NOMO-1 (cell line): Measurements from ENCODE around the gene KIAA1549.

Source experiments
- DNase-seq, 2 experiments: peaks; one replicate each; lab custom pipeline; 2025; ENCODE audit not compliant: unreplicated experiment in 2 of 2; lab: John Stamatoyannopoulos, UW

Gene KIAA1549

DNA sequence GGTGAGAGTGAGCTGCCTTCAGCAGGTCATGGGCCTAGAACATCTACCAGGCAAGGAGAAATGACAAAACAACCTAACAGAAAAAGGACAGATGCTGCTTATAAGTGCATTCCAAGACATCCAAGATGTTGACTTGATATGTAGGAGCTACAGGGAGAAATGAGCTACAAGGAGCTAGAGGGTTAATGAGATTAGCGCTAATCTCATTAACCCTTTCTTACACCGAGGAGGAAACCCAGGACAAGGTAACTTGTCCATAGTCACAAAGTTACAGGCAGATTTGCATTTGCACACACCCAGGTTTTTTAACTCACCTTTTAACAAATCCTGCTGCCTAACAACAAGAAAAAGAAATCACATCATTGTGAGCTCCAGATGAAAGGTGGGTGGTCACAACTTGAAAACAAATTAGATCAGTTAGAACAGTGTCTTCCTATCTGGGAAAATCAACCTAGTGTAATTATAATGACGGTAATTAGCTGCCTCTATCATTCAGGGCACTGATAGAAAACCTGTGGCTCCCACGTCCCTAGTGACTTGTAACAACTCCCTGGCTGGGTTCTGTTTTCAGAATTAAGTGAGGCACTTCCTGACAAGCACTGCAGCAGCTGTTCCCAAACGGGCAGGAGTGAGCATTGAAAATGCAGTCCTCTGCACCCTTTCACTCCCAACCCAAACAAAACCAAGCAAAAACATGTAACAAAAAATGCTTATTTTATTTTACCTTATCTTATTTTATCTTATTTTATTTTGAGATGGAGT, 5.7 kb downstream of the KIAA1549 start:
- no peak for DNase-seq

DNA sequence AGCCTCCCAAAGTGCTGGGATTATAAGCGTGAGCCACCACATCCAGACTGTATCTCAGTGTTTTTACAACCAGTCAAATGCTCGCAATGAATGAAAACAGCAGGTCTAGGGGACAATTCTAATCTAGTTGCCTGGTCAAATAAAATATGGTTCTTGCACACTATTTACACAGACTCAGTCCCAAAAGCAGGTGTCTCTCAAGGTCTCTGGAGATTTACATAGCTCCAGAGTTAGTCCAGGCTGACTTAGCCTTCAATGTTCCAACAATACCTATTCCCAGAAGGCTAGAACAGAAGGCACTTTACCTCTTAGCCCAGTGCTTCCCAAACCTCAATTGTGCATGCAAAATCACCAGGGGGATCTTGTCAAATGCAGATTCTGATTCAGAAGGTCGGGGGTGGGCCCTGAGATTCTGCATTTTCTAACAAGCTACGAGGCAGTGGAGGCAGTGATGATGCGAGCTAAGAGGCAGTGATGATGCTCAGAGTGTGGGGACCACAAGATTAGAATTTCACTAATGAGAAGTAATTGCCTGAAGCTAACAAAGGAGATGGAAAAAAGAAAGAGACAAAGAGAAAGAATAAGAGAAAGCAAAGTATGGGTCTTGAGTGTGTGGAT, 6.4 kb downstream of the KIAA1549 start:
- no peak for DNase-seq

DNA sequence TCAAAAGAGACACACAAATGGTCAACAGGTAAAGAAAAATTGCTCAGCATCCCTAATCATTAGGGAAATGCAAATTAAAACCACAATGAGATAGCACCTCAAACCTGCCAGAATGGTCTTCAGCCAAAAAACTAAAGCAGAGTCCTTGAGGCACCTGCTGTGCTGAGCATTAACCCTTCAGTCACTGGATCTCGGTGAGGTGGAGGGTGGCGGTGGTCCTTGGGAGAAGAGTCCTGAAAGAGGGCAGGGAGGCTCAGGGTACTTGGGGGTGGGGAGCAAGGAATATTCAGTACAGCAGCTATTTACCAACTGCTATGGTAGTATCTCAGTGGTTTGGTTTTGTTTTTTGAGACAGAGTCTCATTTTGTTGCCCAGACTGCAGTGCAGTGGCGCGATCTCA, 7.1 kb downstream of the KIAA1549 start:
- no peak for DNase-seq

DNA sequence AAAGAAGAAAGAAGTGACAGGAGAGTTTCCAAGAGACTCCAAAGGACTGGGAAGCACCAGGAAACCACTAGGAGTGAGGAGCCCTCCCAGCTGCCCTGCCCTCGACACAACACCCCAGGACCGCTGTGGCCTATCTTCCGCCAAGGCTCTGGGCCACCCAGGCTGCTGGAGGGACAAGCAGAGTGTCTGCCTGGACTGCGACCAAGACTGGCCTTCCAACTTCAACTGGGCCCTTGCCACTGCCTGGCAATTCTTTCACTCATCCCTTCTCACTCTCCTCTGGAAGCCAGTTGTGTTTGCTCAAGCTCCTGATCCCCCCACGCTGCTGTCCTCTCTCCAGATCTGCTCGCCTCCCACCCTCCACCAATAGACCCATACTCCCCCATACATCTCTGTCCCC, 10.2 kb downstream of the KIAA1549 start:
- no peak for DNase-seq

DNA sequence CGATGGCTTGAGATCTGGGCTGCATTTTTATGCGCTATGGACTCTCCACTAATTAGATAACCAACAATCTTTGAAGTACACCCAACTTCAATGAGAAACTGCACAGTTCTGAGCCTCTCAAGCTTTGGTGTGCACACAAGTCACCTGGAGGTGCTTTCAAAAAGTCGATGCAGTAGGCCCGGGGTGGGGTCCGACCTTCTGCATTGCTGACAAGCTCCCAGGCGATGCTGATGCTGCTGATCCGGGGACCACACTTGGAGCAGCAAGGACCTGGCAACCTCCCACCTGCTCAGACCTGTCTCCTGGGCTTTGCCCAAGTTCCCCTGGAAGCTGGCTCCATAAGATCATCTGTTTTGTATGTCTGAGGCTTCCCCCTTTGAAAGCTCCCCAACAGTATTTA, 10.7 kb downstream of the KIAA1549 start:
- no peak for DNase-seq

DNA sequence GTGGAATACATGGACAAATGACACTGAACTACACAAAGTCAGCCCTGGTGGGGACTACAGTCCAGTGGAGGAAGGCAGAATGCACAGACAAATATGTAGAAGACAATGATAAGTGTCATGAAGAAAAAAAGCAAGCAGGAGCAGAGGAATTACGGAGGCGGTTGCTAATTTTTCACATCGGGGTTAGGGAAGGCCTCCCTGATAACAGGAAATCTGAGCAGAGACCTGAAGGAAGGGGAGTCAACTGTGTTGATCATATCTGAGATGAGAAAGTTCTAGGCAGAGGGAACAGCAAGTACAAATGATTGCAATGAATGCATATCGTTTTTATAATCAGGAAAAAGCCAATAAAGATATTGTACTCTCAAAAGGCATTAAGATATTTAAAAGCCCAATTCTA, 14.0 kb downstream of the KIAA1549 start:
- no peak for DNase-seq

DNA sequence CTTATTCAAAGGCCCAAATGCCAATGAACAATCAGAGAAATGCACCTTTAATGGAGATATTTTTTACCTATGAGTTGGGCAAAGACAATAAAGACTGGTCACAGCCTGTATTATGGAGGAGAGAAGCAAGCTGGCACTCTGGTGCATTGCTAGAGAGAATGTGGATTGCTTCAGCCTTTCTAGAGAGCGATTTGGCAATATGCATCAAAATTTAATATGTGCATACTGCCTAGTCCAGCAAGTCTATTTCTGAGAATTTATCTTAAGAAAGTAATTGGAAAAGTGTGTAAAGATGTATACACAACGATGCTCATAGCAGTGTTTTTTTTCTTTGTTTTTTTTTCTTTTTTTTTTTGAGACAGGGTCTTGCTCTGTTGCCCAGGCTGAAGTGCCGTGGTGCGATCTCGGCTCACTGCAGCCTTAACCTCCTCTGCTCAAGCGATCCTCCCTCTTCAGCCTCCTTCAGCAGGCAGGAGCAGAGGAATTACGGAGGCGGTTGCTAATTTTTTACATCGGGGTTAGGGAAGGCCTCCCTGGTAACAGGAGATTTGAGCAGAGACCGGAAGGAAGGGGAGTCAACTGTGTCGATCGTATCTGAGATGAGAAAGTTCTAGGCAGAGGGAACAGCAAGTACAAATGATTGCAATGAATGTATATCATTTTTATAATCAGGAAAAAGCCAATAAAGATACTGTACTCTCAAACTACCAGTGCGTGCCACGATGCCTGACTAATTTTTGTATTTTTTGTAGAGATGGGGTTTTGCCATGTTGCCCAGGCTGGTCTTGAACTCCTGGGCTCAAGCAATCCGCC, 16.4 kb downstream of the KIAA1549 start:
- DNase-seq, result no peak

DNA sequence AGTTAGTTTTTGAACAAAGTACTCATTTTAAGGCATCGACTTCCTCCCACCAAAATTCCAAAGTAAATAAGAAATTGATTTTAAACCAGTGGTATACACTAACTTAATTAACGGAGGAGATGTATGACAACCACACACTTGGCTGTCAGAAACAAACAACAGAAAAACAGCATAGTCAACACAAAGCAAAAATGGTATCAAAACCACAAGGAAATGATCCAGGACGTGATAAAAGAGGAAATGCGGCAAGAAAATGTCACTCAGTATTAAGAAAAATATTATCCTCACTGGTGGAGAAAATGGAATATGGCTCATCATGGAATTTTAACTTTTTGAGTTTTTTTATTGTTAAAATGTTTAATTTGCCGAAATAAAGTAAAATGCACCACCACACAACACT, 17.5 kb downstream of the KIAA1549 start:
- DNase-seq, result no peak

DNA sequence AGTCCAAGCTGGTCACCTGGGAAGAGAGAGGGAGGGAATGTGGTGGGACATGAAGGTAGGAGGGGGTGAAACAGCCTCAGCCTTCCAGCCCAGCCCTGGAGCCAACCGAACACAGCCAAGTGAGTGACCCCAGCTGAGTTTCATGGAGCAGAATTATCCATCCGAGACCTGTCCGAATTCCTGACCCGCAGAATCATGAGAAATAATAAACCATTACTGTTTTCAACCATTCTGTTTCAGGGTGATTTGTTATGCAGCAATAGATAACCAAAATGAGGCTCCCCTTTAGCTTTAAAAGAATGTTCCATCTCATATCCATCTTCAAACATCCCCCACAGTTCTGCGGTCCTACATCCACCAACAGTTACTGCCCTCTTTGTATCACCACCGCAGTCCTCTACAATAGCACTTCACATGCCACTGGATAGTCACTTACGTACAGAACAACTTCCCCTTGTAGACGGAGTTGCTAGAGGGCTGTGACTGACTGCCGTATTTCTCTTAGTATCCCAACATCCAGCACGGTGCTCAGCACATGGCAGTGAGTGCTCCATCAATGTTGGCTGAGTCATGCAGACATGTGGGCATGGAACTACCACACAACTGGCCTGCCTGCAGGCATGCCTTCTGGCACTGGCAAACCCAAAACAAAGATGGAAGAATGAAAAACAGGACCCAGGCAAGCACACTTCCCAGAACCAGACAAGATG, 18.5 kb downstream of the KIAA1549 start:
- no peak for DNase-seq

DNA sequence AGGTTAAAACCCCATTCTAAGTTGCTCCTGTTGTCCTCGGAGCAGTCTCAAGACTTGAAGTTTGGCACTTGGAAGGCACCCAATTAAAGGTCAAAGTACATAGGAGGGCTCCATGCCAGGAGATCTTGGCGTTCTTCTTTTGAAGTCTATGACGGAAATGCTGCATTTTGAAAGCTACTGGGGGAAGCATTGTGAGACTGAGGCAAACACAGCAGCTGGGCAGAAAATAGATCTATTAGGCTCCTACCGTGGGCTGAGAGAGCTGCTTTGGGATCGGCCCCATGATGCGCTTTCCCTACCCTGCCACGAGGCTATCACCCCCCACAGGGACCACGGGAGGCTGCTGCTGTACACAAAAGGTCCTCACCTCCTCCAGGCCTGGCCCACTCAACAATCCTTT, 20.0 kb downstream of the KIAA1549 start:
- DNase-seq, result no peak

DNA sequence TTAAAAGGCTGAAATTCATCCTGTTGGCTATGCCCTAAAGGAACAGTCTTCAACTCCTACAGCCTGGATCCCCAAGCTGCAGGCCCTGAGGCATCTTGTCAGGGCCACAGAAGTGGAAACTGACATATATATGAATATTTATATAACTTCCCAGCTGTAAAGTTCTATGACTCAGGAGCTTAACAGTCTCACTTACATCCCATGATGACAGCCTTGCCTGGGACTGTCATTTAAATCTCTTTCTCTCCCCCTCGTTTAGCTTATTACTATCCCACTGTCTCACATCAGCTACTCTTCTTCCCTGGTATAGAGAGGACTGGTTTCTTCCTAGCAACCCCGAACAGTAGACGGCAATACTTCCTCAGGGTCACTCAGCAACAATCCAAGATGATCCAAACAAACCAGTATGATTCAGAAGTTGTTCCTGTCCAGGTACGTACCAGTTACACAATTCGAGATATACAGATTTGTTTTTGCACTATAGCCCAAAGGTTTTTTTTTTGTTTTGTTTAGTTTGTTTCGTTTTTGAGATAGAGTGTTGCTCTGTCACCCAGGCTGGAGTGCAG, 22.7 kb downstream of the KIAA1549 start:
- DNase-seq, result no peak

DNA sequence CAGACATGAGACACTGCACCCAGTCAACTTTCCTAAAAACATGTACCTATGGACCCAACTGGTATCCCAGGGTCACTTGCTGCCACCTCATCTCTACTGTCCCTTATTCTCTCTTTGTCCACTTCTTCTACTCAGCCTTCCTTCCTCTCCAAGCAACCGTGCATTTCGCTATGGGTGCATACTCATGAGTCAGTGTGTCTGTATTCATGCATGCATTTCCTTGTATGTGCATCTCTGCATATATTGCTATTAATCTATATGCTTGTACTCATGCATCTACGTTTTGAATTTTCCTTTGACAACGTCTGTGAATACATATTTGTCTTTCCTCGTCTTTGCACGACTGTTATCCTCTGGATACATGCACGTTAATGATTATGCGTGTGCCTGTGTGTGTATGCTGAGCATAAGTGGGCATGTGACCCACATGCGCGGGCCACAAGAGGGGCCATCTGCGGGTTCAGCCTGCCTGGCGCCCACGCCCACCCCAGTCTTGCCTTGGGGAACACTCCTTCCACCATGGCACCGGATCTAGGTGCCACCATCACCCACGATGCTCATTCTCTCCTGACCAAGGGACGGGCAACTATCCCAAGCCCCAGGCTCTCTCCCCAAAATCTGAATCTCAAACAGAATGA, 23.3 kb downstream of the KIAA1549 start:
- no peak for DNase-seq

DNA sequence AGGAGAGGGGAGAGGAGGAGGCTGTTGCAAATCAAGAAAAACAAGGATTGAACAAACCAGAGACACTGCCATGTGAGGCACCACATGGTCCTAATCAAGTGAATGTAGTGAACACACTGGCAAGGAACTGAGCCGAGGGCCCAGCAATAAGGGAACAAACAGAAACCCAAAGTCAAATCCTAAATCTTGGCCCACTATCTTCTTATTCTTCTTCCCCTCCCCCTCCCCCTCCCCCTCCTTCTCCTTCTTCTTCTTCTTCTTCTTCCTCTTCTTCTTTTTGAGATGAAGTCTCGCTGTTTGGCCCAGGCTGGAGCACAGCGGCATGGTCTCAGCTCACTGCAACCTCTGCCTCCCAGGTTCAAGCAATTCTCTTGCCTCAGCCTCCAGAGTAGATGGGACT, 24.0 kb downstream of the KIAA1549 start:
- DNase-seq, result no peak

DNA sequence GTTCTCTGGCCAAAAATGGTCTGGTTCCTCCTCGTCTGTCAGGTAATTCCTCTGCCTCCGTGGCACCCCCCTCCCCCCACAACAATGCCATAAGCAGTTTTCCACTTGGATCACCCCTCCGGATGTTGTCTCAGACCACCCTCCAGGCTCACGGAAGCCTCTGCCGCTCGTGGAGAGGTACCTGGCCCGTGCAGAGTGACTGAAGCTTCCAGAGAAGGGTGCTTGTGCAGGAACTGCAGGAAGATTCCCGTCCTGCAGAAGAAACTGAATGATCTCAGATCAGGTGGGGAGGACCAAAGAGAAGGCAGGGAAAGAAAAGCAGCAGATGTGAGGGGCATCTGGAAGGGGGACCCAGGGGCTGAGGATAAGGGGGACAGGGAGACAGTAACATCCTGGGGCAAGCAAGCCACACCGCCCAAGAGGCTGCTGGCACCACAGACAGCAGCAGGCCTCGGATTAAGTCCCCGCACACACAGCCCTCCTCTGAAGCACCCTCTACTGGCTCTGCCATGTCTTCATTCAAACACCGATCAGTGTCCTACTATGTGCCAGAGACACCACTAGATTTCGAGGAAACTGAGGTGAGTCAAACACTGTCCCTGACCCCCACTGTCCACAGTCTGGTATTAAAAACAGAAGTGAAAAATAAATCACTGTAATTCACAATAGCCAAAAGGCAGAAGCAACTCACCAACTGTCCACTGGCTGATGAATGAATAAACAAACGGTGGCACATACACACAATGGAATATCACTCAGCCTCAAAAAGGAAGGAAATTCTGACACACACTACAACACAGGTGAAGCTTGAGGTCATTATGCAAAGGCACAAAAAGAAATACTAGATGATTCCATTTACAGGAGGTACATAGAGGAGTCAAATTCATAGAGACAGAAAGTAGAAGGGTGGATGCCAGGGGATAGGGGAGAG, 26.4 kb downstream of the KIAA1549 start:
- no peak for DNase-seq

DNA sequence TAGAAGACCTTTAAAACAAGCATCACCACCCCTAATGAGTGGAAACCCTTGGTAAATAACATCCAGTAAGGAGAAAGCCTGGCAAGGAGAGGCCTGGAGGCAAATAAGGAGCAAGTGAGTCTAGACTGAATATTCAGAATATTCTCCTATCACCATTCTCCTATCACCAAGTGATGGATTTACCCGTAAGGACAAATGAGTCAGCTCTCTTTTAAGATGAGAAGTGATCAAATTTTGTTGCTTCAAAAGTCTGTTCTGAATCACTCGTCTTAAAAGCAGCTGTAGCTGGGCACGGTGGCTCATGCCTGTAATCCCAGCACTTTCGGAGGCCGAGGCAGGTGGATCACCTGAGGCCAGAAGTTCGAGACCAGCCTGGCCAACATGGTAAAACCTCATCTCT, 28.4 kb downstream of the KIAA1549 start:
- DNase-seq, result no peak

DNA sequence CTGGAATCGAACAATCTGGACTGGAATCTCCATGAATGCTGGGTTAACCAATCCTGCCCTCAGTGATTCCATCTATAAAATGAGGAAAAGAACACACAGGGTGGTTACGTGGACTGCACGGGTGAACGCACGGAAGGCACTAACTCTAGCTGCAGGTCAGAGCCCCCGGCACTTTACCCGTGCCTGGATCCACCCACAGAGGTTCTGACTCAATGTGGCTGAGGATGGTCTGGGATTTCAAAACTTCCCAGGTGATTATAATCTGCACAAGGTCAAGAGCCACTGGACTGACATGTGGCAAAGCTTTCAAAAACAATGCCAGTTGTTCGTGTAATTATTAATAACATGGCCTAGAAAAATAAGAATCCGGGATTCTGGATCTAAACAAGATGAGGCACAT, 29.2 kb downstream of the KIAA1549 start:
- DNase-seq, result no peak

DNA sequence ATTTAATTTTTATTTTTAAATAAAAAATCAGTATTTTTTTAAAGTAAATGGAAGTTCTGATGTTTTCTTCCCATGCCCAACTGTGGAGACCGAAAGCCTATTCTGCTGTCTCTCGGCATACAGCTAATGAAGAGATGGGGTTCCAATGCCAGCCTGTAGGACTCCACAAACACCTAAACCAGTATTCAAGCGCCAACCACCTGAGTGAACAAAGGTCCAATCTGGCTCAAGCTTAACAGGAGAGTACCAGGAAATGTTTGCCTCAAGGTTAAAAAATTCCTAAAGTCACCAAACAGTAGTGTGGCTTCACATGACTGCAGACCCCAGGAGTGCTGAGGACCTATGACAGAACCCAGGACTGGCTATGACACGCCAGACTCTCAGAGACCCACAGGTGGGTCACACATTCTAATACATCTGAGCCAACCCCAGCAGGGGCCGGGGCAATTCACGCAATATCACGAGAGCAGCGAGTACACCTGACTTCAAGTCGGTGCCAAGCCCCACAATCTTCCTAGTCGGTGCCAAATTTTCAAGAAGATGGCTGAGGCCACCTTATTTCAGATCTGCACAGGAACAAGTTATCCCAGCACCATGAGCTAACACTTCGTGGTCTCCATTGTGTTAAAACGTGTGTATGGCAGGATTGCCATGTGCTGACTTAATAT, 31.6 kb downstream of the KIAA1549 start:
- no peak for DNase-seq

DNA sequence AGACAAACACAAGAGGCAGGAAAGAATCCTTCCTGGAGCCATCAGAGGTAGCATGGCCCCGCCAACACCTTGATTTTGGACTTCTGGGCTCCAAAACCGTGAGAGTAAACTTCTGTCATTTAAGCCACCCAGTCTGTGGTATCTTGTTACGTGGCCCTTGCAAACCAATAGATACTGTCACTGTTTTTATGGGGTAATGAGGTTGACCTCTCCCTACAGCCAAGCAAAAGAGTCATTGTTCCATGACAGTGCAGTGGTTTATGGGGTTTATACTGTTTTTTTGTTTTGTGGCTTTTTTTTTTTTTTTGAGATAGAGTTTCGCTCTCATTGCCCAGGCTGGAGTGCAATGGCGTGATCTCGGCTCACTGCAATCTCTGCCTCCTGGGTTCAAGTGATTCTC, 32.8 kb downstream of the KIAA1549 start:
- DNase-seq, result no peak

DNA sequence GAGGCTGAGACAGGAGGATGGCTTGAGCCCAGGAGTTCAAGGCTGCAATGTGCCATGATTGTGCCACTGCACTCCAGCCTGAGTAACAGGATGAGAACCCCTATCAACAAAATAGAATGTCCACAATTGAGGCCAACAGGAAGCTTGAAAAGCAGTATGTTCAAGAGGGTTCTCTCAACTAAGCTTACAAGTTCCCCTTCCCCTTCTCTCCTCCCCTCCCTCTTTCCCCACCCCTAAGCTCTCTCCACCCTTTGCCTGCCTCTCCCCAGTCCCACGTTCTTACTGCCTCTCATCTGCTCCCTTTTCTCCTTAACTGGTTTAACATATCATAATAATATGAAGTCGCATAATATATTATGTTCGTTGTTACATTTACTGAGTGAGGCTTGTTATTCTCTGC, 35.4 kb downstream of the KIAA1549 start:
- DNase-seq, result peak in 1 of 2 experiments; percentile 3
